ENCODE measurements around the gene BCCIP. TPM values are rescaled to one million over a fixed set of nuclear protein-coding genes. Genes with fewer than 3 reads are reported as not detected.

BCCIP gene
- total and polyA plus RNA-seq, 2 donors (not counting 1 experiment from before 2014, with no cell fraction given) = 10.5 to 40.7 TPM

GRCh38 chr10:125871338-125871737 lies 48.0 kb downstream of the BCCIP start:
- Histone ChIP-seq H2AFZ (ENCODE audit: insufficient read depth, low read depth, low read length, poor library complexity, severe bottlenecking) (no peak overlapping the region), H3K27ac (ENCODE audit: low read length in 2 of 2) (no peak overlapping the region), H3K9me3 (ENCODE audit: control extremely low read depth in 1 of 3, control insufficient read depth in 2 of 3, insufficient read depth in 1 of 3, low read length in 2 of 3) (peaks cover 0 to 3% (median under 1%) of the 10 kb centered on the region in 3 donors), H3K27me3 (replicated peaks in 1 of 4; ENCODE audit: control extremely low read depth in 1 of 4, control insufficient read depth in 3 of 4, insufficient read depth in 4 of 4, low read length in 3 of 4) (no peaks in the 10 kb centered on the region), H3K9ac (ENCODE audit: low read length) (no peak overlapping the region), H3K4me1 (ENCODE audit: control insufficient read depth in 2 of 2, insufficient read depth in 2 of 2, low read length in 2 of 2) (no peaks in the 10 kb centered on the region), H3K4me2 (replicated peaks; ENCODE audit: low read depth, low read length, poor library complexity, severe bottlenecking) (no peak overlapping the region), H3K79me2 (ENCODE audit: control insufficient read depth, insufficient read depth, low read length) (no peaks in the 10 kb centered on the region), H3K36me3 (replicated peaks in 1 of 2; ENCODE audit: control extremely low read depth in 1 of 2, control insufficient read depth in 1 of 2, extremely low read depth in 1 of 2, insufficient read depth in 2 of 2, low read length in 1 of 2) (peaks cover 0 to 1% of the 10 kb centered on the region in 2 experiments), H3K4me3 (ENCODE audit: control extremely low read depth in 1 of 5, extremely low read depth in 1 of 5, insufficient read depth in 1 of 5, low read depth in 2 of 5, low read length in 4 of 5) (no peak overlapping the region), H4K20me1 (ENCODE audit: control insufficient read depth, insufficient read depth, low read length, poor library complexity, severe bottlenecking) (no peaks in the 10 kb centered on the region)
- Mint-ChIP-seq H3K27ac (no peak overlapping the region), H3K9me3 (ENCODE audit: insufficient read depth) (peaks cover 4% of the 10 kb centered on the region), H3K27me3 (no peaks in the 10 kb centered on the region), H3K4me1 (no peaks in the 10 kb centered on the region), H3K4me3 (no peak overlapping the region)
- DNase-seq (no peak), ATAC-seq (ENCODE audit: low read depth) (no peak)
- intact Hi-C loops (cut with micrococcal nuclease) = no loop called here
- POLR2A ChIA-PET = no interaction called here
- WGBS (ENCODE audit: insufficient coverage) = no CpG with 5 or more reads among the region's 4 CpGs
- TF ChIP-seq CTCF (IDR thresholded peaks at IDR 0.05) = no peak
- TF ChIP-seq EZH2 (IDR thresholded peaks at IDR 0.05; ENCODE audit: borderline replicate concordance, insufficient read depth, low read depth, low read length, poor library complexity, severe bottlenecking) = no peak
- CTCF ChIA-PET = no interaction called here

DNA sequence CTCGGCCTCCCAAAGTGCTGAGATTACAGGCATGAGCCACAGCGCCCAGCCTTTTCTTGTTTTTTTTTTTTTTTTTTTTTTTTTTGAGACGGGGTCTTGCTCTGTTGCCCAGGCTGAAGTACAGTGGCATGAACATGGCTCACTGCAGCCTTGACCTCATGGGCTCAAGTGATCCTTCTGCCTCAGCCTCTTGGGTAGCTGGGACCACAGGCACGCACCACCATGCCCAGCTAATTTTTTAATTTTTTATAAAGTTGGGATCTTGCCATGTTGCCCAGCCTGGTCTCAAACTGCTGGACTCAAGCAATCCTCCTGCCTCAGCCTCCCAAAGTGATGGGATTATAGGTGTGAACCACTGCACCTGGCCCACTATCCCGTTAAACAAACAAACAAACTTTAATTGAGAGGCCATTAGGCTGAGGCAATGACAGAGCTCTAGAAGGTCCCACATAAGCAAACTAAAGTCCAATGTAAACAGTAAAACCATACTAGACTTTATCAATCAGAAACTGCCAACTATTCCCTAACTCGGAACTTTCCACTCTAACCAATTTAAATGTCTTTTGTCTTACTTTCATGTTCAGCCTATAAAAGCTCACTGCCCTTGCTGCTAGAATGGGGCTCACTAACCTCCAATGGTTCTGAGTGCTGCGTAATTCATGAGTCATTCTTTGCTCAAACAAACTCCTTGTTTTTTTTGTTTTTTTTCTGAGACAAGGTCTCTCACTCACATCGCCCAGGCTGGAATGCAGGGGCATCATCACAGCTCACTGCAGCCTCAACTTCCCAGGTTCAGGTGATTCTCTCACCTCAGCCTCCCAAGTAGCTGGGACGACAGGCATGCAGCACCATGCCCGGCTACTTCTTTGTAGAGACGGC lies 55.9 kb downstream of the BCCIP start:
- peaks cover 2 to 4% (median 3%) of the 10 kb centered on the region in 3 donors for H3K9me3 ChIP-seq (ENCODE audit: control extremely low read depth in 1 of 3, control insufficient read depth in 2 of 3, insufficient read depth in 1 of 3, low read length in 2 of 3)
- no peak overlapping the region for H3K4me3 Mint-ChIP-seq
- WGBS (ENCODE audit: insufficient coverage) = 95% methylated on average over 7 of the region's 11 CpGs
- H2AFZ ChIP-seq (ENCODE audit: insufficient read depth, low read depth, low read length, poor library complexity, severe bottlenecking) = no peak overlapping the region
- no peak overlapping the region for H3K27ac ChIP-seq (ENCODE audit: low read length in 2 of 2)
- H3K36me3 ChIP-seq (replicated peaks in 1 of 2; ENCODE audit: control extremely low read depth in 1 of 2, control insufficient read depth in 1 of 2, extremely low read depth in 1 of 2, insufficient read depth in 2 of 2, low read length in 1 of 2) = no peaks in the 10 kb centered on the region
- ATAC-seq (ENCODE audit: low read depth) (no peak), DNase-seq (no peak)
- no peaks in the 10 kb centered on the region for H3K4me1 ChIP-seq (ENCODE audit: control insufficient read depth in 2 of 2, insufficient read depth in 2 of 2, low read length in 2 of 2)
- TF ChIP-seq CTCF (IDR thresholded peaks at IDR 0.05) (no peak), EZH2 (IDR thresholded peaks at IDR 0.05; ENCODE audit: borderline replicate concordance, insufficient read depth, low read depth, low read length, poor library complexity, severe bottlenecking) (no peak)
- no peaks in the 10 kb centered on the region for H3K27me3 Mint-ChIP-seq
- H3K4me1 Mint-ChIP-seq = no peaks in the 10 kb centered on the region
- no peaks in the 10 kb centered on the region for H3K27me3 ChIP-seq (replicated peaks in 1 of 4; ENCODE audit: control extremely low read depth in 1 of 4, control insufficient read depth in 3 of 4, insufficient read depth in 4 of 4, low read length in 3 of 4)
- no peaks in the 10 kb centered on the region for H4K20me1 ChIP-seq (ENCODE audit: control insufficient read depth, insufficient read depth, low read length, poor library complexity, severe bottlenecking)
- ChIA-PET POLR2A (interaction anchor here (0.7 kb wide), 1 partner anchor 50 kb away, joined by 5 read pairs; no protein-coding TSS in a partner anchor), CTCF (no interaction called here)
- H3K9ac ChIP-seq (ENCODE audit: low read length) = no peak overlapping the region
- no peaks in the 10 kb centered on the region for H3K79me2 ChIP-seq (ENCODE audit: control insufficient read depth, insufficient read depth, low read length)
- H3K27ac Mint-ChIP-seq = no peak overlapping the region
- intact Hi-C loops (cut with micrococcal nuclease) = no loop called here
- no peak overlapping the region for H3K4me2 ChIP-seq (replicated peaks; ENCODE audit: low read depth, low read length, poor library complexity, severe bottlenecking)
- no peak overlapping the region for H3K4me3 ChIP-seq (ENCODE audit: control extremely low read depth in 1 of 5, extremely low read depth in 1 of 5, insufficient read depth in 1 of 5, low read depth in 2 of 5, low read length in 4 of 5)
- peaks cover 8% of the 10 kb centered on the region for H3K9me3 Mint-ChIP-seq (ENCODE audit: insufficient read depth)

All from B cell (primary cell).